GM12878 (cell line): ENCODE measurements around the gene MRPL33. TPM values are rescaled to one million over a fixed set of nuclear protein-coding genes. Genes with fewer than 3 reads are reported as not detected.

Experiments
- ATAC-seq: fragments of 200-7000 bp; cut with Tn5 transposase; 3 replicates; pipeline ENCODE4 v1.9.1; 2020; ENCODE audit warnings: mild to moderate bottlenecking, moderate library complexity
- BruUV-seq: library from RNA; stranded (reverse); fragments of 400-500 nt; replicated peaks from 2 replicates; lab custom pipeline; 2021; lab: Mats Ljungman, UMichigan
- CTCF ChIA-PET: fragments of 300-600 bp; sonication (Branson Sonifier 250); formaldehyde crosslinking; extraction: SDS; loops from one replicate; lab custom pipeline; 2021; ENCODE audit warnings: inconsistent platforms; lab: Yijun Ruan, JAX
- POLR2A ChIA-PET: fragments of 350-600 bp; formaldehyde crosslinking; extraction: SDS; loops from one replicate; lab custom pipeline; 2021; ENCODE audit warnings: inconsistent platforms; lab: Charles Lee
- RAD21 ChIA-PET: fragments of 300-600 bp; sonication (Branson Sonifier 250); formaldehyde crosslinking; loops from one replicate; lab custom pipeline; 2023; ENCODE audit warnings: antibody characterized with exemption; ENCODE audit not compliant: unreplicated experiment; lab: Charles Lee
- SMC1A ChIA-PET: fragments of 300-600 bp; sonication (Branson Sonifier 250); formaldehyde crosslinking; loops from one replicate; lab custom pipeline; 2023; ENCODE audit not compliant: unreplicated experiment, uncharacterized antibody; lab: Charles Lee
- DNase-seq: peaks from one replicate; pipeline ENCODE4 v3.0.0-alpha.2; 2011; ENCODE audit warnings: low read depth, low spot score
- FAIRE-seq: peaks from 3 replicates; lab custom pipeline; 2011; peaks lifted over from hg19 to GRCh38; lab: Jason Lieb, UNC
- H2AFZ ChIP-seq: 2 replicates; pipeline ENCODE4 v1.6.0; 2011; ENCODE audit warnings: low read depth, low read length, control low read depth; ENCODE audit not compliant: control insufficient read depth
- H3K27ac ChIP-seq: 2 replicates; pipeline ENCODE4 v1.5.1; 2011; ENCODE audit warnings: control low read depth; ENCODE audit not compliant: control insufficient read depth, insufficient read depth
- H3K27me3 ChIP-seq, 2 experiments: replicated peaks in 1 of 2; 2 replicates each; pipeline versions ENCODE4 v1.6.0 to v1.6.1; 2011; ENCODE audit warnings: low read length in 1 of 2; ENCODE audit not compliant: control insufficient read depth in 2 of 2, insufficient read depth in 2 of 2
- H3K36me3 ChIP-seq, 2 experiments: 2 replicates each; pipeline ENCODE4 v1.5.1; 2011; ENCODE audit warnings: low read length in 1 of 2; ENCODE audit not compliant: control insufficient read depth in 2 of 2, insufficient read depth in 2 of 2
- H3K4me1 ChIP-seq: 2 replicates; pipeline ENCODE4 v1.6.1; 2011; ENCODE audit warnings: mild to moderate bottlenecking, low read length, moderate library complexity, mixed read lengths; ENCODE audit not compliant: control insufficient read depth, insufficient read depth
- H3K4me2 ChIP-seq: 2 replicates; pipeline ENCODE4 v1.6.0; 2011; ENCODE audit warnings: control low read depth; ENCODE audit not compliant: control insufficient read depth, insufficient read depth
- H3K4me3 ChIP-seq: fragments of 200-600 bp; sonication (generic); 2 replicates; pipeline ENCODE4 v1.5.1; 2016
- H3K79me2 ChIP-seq: 2 replicates; pipeline ENCODE4 v1.6.0; 2011; ENCODE audit warnings: low read length; ENCODE audit not compliant: control insufficient read depth, insufficient read depth
- H3K9ac ChIP-seq: 2 replicates; pipeline ENCODE4 v1.8.0; 2011; ENCODE audit warnings: low read length, control low read depth, mixed read lengths; ENCODE audit not compliant: control insufficient read depth, insufficient read depth
- H3K9me3 ChIP-seq: replicated peaks from 3 replicates; pipeline ENCODE4 v1.5.1; 2011; ENCODE audit warnings: mild to moderate bottlenecking, low read length; ENCODE audit not compliant: control insufficient read depth, insufficient read depth
- H4K20me1 ChIP-seq: 2 replicates; pipeline ENCODE4 v1.6.0; 2011; ENCODE audit not compliant: control insufficient read depth, insufficient read depth
- CHD4 ChIP-seq: fragments of 200-600 bp; sonication (generic); IDR thresholded peaks from 2 replicates; pipeline ENCODE4 v1.6.1; 2016; ENCODE audit warnings: mild to moderate bottlenecking
- ETV6 ChIP-seq, 2 experiments: fragments of 450-650 bp in 1 of 2; IDR thresholded peaks in 1 of 2; conservative IDR thresholded peaks in 1 of 2; 2 replicates each; pipeline ENCODE4 v1.6.1; 2014; ENCODE audit warnings: antibody characterized with exemption in 1 of 2, borderline replicate concordance in 1 of 2, low read depth in 1 of 2, mild to moderate bottlenecking in 1 of 2, moderate library complexity in 1 of 2
- IRF4 ChIP-seq: IDR thresholded peaks from 2 replicates; pipeline ENCODE4 v1.6.1; 2011; ENCODE audit warnings: low read depth, low read length
- KDM1A ChIP-seq: fragments of 200-600 bp; sonication (generic); IDR thresholded peaks from 2 replicates; pipeline ENCODE4 v1.6.1; 2016; ENCODE audit warnings: borderline replicate concordance
- MYB ChIP-seq: fragments of 150-350 bp; IDR thresholded peaks from 2 replicates; pipeline ENCODE4 v1.6.1; 2014; ENCODE audit warnings: mild to moderate bottlenecking, low read depth, low read length, borderline replicate concordance
- PAX5 ChIP-seq: IDR thresholded peaks from 2 replicates; pipeline ENCODE4 v1.6.1; 2011; ENCODE audit warnings: low read depth, low read length, borderline replicate concordance
- PAX8 ChIP-seq: fragments of 450-650 bp; IDR thresholded peaks from 2 replicates; pipeline ENCODE4 v1.6.1; 2017; ENCODE audit warnings: mild to moderate bottlenecking, moderate library complexity
- RAD51 ChIP-seq: fragments of 450-650 bp; IDR thresholded peaks from 2 replicates; pipeline ENCODE4 v1.6.1; 2016; ENCODE audit warnings: moderate library complexity, mild to moderate bottlenecking, inconsistent platforms
- RELA ChIP-seq: fragments of 450-650 bp; IDR thresholded peaks from 2 replicates; pipeline ENCODE4 v1.8.0; 2014; ENCODE audit warnings: borderline replicate concordance; ENCODE audit not compliant: partially characterized antibody
- REST ChIP-seq: IDR thresholded peaks from 2 replicates; pipeline ENCODE4 v1.6.1; 2012; ENCODE audit warnings: mild to moderate bottlenecking, low read depth, low read length
- SIX5 ChIP-seq: IDR thresholded peaks from 2 replicates; pipeline ENCODE4 v1.6.1; 2011; ENCODE audit warnings: mild to moderate bottlenecking, low read depth, low read length, moderate library complexity; ENCODE audit not compliant: severe bottlenecking
- SREBF2 ChIP-seq: IDR thresholded peaks from 2 replicates; pipeline ENCODE4 v1.6.1; 2012; ENCODE audit warnings: mild to moderate bottlenecking, low read length
- SUPT20H ChIP-seq: IDR thresholded peaks from 2 replicates; pipeline ENCODE4 v1.6.1; 2011; ENCODE audit warnings: low read depth, mild to moderate bottlenecking, low read length, moderate library complexity, borderline replicate concordance; ENCODE audit not compliant: control insufficient read depth
- SUZ12 ChIP-seq: fragments of 200-600 bp; sonication (generic); IDR thresholded peaks from one replicate; pipeline ENCODE4 v1.6.1; 2018; ENCODE audit warnings: antibody characterized with exemption, mild to moderate bottlenecking; ENCODE audit not compliant: unreplicated experiment
- ZNF24 ChIP-seq: fragments of 450-650 bp; IDR thresholded peaks from 2 replicates; pipeline ENCODE4 v1.6.1; 2017; ENCODE audit warnings: antibody characterized with exemption, mild to moderate bottlenecking
- ZNF384 ChIP-seq: IDR thresholded peaks from 2 replicates; pipeline ENCODE4 v1.6.1; 2012; ENCODE audit warnings: low read depth, mild to moderate bottlenecking, low read length, improper control_type of control experiment, borderline replicate concordance
- WGBS: methylation state at CpG from one replicate; pipeline ENCODE4 v1.1.6; 2016; ENCODE audit warnings: low lambda C conversion rate; ENCODE audit not compliant: insufficient replicate concordance, insufficient coverage; ENCODE audit errors: missing lambda C conversion rate; 5-methylcytosine and 5-hydroxymethylcytosine counted together
- in situ Hi-C: fragments of 300-500 bp; cut with MboI; formaldehyde crosslinking; loops from 9 replicates; pipeline ENCODE4 v1.14.3; 2018; ENCODE audit warnings: mixed read lengths
- intact Hi-C: fragments of 100-400 bp; cut with micrococcal nuclease; formaldehyde crosslinking; loops from one replicate; pipeline ENCODE4 v1.14.2; 2022; ENCODE audit not compliant: unreplicated experiment
- polyA plus RNA-seq, 11 experiments: library from polyadenylated mRNA; depleted of rRNA in 4 of 11; unstranded in 6 of 11; stranded (reverse) in 5 of 11; fragments of >200 nt; fragmentation: Nextera tagmentation in 4 of 11; fragmentation: Illumina TruSeq in 1 of 11; extraction: Ambion mirVana in 4 of 11; extraction: Trizol in 1 of 11; gene quantifications; 1 replicate in 1 of 11; 2 replicates in 10 of 11; pipeline versions ENCODE4 v1.2.1 to v1.2.3, GENCODE V29; 2011 to 2016; ENCODE audit warnings: inconsistent platforms in 2 of 11, missing spikeins in 2 of 11, low read depth in 1 of 11
- total RNA-seq, 4 experiments: library from RNA; depleted of rRNA in 3 of 4; stranded (reverse); fragments of >200 nt in 3 of 4; fragmentation: Illumina TruSeq in 1 of 4; extraction: Trizol in 1 of 4; gene quantifications; 2 replicates each; pipeline versions ENCODE4 v1.2.1 to v1.2.3, GENCODE V29; 2013 to 2021

The MRPL33 gene
- total and polyA plus RNA-seq, 10 of the 15 experiments (the other 5 are each of a cell fraction or from before 2014, with no cell fraction given), result 50.1 to 318 (median 160) TPM

GRCh38 chr2:27806311-27807059 lies 35.0 kb downstream of the MRPL33 start:
- Histone ChIP-seq H3K9ac (no peak overlapping the region), H3K36me3 (no peaks in the 10 kb centered on the region), H3K4me2 (no peak overlapping the region), H3K4me3 (no peak overlapping the region), H3K27me3 (no peaks in the 10 kb centered on the region), H4K20me1 (no peaks in the 10 kb centered on the region), H2AFZ (no peak overlapping the region), H3K9me3 (no peaks in the 10 kb centered on the region), H3K27ac (no peak overlapping the region), H3K4me1 (no peaks in the 10 kb centered on the region), H3K79me2 (no peaks in the 10 kb centered on the region)
- DNase-seq, result no peak
- ChIA-PET SMC1A (interaction anchor here (0.6 kb wide), 1 partner anchor 263 kb away, joined by 3 read pairs; no protein-coding TSS in a partner anchor), POLR2A (interaction anchor here (0.6 kb wide), 1 partner anchor 55 kb away, joined by 3 read pairs; no protein-coding TSS in a partner anchor), RAD21 (no interaction called here), CTCF (interaction anchor here (0.8 to 1.5 kb wide), 3 partner anchors 10 to 614 kb away, joined by 3 read pairs; no protein-coding TSS in a partner anchor)
- FAIRE-seq, result no peak
- no peak for ATAC-seq
- intact Hi-C loops (no loop called here), in situ Hi-C loops (no loop called here)
- TF ChIP-seq CHD4 (no peak), ZNF24 (no peak), RAD51 (no peak), SUPT20H (no peak), PAX5 (no peak), KDM1A (no peak), ETV6 (conservative IDR thresholded peaks at IDR 0.05 in 1 of 2, IDR thresholded peaks at IDR 0.05 in 1 of 2; ENCODE audit: borderline replicate concordance in 1 of 2, low read depth in 1 of 2) (no peak), PAX8 (no peak), RELA (no peak), REST (no peak), IRF4 (no peak), SIX5 (no peak), SUZ12 (no peak), MYB (no peak), ZNF384 (no peak), SREBF2 (no peak)
- 61% methylated on average over 5 of the region's 5 CpGs for WGBS
- no TSS peak for BruUV-seq
